GM10847 (cell line): Measurements from ENCODE around the gene CD48.

ENCODE experiments used
- POLR2A ChIP-seq: IDR thresholded peaks from 2 replicates; pipeline ENCODE4 v1.6.1; 2011; ENCODE audit not compliant: insufficient read length; ENCODE audit errors: extremely low read depth

Gene CD48

DNA sequence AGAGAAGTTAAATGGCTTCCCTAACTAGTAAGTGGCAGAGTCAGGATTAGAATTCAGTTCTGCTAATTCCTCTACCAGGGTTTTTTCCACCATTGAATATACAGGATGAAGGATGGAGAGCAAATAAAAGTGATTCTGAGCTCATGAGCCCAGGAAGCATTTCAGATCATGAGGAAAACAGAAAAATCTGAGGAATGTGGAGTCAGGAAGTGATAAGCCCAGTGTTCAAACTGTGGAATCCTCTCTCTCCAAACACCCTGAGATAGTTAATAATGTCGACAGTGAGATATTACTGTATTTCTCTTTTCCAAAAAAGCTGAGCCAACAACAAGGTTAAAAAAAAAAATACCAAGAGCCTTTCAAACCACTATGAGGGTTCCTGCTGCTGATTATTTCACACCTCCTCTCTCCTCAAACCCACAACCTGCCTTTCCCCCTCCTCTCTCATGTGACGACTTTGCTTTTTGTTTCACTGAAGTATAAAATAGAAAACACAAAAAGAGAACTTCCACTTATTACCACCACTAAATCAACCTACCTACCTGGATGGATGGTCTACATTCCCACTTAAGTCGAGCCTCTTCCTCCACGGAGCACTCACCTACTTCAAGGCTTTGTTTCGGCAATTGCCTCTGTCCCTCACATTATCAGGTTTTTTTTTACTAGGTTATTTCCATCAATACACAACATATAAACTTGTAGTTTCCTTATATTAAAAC, 73.6 kb downstream of the CD48 start:
- no peak for TF ChIP-seq POLR2A

DNA sequence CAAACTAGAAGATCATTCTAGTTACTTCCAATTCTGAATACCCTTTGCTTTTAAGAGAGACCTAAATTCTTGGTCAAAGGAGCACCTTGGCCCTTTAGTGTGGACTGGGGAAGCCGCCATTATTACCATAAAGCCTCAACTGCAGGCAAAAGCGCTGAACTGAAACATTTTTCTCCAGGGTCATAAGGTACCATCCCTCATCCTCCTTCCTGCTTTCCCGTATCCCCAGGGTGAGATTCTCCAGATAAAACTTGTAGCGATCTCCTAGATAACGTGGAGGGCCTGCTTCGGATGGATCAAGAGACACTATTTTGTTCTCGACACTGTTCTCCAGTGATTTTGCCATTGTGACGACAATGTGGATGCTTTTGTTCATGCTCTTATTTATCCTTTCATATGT, 74.6 kb downstream of the CD48 start:
- no peak for TF ChIP-seq POLR2A

DNA sequence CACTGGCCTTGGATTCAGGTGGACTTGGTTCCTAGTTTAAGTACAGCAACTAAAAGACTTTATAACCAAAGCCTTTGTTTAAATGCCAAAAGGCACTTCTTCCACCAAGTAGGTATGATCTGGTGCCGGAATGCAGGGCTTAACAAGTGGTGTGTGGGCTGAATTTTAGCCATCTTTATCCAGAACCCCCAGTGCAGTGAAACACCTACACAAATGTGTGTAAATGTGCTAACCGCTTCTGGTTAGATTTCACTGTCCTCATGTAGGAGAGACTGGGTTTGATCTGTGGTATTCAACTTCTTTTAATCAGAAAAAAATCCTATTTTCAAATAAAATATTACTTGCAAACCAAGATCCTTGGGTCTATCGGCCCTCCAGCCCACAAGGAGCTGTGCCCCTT, 75.1 kb downstream of the CD48 start:
- no peak for TF ChIP-seq POLR2A

DNA sequence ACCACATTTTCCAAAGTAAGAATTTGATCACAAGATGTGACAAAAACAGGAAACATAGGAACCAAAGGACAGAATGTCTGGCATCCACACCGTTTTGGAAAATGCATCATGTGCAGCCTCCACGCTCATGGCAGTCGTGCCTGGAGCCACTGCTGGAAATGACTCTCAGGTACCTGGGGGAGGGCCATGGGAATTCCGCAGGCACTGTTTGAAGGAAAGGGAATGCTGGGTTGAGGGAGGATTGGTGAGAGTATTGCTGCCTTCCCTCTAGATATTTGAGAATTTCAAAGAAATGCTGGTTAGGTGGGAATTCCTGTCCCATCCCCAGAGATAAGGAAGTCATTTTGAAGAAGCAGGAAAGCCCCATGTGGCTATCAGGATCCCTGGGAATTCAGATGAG, 75.5 kb downstream of the CD48 start:
- no peak for TF ChIP-seq POLR2A

DNA sequence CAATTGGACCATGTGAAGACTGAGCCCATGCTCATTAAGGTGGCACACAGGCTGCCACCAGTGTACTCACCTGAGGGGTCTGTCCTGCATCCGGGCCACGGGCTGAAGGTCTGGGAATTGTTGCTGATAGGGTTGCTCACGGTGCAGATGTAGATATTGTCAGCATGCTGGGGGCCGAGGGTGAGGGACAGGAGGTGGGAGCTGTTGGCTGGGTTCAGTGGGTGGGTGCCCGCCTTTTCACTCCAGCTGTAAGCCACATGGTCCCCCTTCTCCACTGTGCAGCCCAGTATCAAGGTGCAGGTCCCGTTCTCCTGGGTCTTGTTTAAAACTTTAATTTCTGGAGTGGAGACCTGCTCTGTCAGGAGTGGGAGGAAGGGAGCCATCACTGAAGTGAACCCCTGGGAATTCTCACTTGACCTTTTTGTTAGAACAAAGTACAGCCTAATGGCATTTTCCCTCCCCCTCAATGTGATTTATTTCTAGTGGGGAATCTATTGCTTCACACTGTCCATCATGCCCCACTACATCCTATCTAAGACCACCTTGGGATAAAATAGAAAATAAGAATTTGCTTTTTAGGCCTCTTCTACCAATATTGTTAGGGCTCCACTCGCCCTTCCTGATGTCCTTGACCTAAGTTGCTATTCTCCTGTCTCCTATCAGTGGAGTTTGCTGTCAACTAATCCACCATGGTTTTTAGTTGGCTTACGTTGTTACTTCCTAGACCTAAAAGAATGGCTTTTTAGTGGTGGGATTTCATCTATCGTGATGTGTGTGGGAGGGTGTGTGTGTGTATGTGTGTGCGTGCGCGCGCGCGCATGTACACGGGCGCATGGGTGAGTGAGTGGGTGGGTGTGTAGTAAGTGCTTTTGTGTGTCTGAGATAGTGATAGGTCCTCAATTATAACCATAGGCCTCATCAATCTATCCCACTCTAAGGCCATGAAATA, 76.8 kb downstream of the CD48 start:
- TF ChIP-seq POLR2A: peak; percentile 62

DNA sequence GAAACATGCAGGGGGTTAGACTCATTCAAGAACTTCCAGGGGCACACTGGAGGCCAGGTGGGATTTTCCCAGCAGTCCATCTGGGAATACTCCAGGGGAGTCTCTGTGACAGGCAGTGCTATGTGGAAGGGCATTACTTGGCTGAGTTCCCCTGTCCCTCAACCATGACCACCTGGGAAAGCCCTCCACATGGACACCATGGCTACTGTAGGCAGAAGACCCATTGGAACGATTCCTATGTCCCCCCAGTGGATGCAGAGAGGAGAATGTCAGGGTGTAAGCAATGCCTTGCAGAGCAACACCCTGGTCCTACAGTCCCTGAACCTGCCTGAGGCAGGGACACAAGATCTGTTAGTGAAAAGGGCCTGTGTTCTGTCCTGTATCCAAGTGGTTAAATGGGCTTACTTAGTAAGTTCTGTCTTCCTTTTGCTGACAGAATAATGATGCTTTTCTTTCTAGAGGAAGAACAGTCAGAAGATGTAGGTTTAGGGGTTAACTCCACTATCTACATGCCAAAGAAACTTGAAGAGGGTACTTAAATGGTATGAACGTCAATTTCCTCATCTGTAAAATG, 78.2 kb downstream of the CD48 start:
- no peak for TF ChIP-seq POLR2A

DNA sequence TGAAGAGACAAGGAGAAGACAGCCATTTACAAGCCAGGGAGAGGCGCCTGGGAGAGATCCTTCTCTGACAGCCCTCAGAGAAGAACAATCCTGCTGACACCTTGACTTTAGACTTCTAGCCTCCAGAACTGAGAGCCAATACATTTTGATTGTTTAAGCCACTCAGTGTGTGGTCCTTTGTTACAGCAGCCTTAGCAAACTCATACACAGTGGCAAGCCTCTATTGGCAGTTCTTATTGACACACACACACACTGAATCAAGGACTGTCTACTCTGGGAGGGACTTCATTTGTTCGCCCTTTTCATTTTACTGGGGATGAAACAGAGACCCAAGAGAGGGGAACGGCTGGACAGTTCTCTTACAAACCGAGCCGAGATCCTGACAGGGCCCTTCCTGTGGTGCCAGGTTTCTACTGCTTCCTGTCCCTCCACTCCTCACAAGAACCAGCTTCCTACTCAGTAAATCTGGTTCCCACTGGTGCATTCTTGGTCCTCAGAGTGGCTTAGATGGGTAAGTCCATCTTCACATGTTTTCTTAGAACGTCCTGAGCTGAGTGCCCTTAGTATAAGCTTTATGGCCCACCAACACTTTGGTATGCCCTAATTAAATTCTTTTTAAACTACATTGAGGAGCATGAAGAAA, 79.5 kb downstream of the CD48 start:
- TF ChIP-seq POLR2A: no peak

DNA sequence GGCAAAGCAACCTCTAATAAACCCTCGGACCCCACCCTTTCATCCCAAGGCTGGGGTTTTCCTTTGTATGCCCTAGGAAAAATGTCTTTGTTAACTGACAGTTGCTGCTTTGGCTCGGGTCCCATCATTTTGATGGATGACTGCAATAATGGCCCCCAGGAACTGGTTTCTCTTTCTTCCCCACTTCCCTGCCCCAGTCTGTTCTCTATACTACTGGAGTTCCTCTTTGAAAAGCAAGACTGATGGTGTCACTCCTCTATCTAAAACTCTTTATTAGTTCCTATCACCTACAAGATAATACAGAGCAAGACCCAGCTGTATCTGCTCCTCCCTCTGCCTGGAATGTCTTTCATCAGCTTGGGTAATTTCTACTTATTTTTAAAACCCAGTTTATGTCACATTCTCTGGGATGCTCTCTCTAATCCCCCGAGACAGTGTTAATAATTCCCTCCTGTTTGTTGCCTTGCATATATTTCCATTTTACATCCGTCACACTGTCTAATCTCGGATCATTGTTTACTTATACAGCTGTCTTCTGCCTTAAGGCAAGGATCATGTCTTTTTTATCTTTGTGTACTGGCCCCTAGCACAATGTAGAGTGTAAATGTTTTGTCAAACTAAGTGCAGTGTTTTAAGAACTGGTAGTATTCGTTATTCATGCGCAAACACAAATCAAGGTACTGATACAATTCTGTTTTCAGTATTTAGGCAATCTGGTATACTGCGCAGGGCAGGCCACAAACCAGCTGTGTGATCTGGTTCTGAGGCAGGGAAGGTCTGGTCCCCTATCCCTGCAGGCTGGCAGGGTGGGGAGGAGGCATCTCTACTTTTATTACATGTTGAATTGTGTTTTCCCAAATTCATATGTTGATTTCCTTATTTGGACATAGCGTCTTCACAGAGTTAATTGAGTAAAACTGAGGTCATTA, 80.8 kb downstream of the CD48 start:
- no peak for TF ChIP-seq POLR2A

DNA sequence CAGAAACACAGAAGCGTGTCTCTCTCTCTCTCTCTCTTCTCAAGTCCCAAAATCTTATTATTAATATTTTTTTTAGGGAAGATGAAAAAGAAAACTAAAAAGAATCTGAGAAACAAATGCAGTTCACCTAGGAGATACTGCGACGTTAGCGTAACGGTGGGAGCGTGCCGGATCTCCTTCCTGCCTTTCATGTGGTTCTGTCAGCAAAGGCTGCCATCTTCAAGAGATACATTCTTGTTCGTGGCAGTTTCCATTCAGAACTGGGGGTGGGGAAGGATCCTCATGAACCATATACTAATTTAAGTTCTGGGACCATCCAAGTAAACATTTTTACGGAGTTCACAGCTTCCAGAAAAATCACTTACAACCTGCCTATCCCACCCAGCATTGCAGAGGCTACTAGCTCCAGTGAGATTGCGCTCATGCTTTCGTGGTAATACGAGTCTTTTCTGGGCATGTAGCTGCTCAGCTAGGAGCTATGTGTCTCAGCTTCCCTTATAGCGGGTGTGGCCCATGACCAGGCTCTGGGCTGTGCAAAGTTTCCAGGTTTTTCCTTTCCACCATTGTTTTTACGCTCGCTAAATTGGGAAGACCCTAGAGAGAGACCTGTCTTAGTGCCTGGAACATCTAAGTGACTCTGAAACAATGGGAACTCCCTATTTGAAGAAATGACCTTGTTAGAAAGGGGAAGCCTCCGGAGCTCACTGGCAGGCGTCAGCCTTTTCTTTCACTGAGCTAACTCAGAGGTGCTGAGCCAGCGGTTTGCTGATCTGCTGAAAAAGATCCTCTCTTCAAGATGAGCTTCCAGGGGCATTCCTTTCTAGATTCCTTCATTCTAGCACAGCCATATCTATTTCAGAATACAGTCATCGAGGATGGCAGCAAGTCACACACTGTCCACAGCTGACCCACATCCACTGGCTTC, 82.1 kb downstream of the CD48 start:
- TF ChIP-seq POLR2A: no peak

DNA sequence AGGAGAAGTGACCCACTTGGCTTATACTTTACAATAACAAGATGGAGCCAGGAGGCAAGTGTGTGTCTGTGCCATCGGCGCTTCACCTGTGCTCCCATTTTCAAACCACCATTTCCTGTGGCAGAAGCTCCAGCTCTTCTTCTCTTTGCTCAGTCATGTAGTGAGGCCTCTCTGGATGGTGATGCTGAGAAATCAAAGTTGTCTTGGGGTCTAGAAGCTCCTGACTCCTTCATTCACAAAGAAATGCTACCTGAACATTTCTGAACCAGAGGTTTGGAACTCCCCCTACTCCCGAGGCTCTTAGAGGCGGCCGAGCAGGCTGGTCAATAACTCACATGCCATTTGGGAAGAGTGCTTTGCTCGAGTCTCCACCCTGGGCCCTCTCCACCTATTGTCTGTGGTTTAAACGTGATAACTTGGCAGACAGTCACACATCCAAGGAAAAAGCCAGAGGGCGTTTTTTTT, 82.8 kb downstream of the CD48 start:
- TF ChIP-seq POLR2A: no peak
